Fibroblast of mammary gland (primary cell): ENCODE measurements around the gene MLLT1.

Experiments used
- DNase-seq: peaks from one replicate; pipeline ENCODE4 v3.0.0-alpha.2; 2010; ENCODE audit warnings: low read depth
- H3K4me3 ChIP-seq: 2 replicates; pipeline ENCODE4 v1.5.1; 2011; ENCODE audit warnings: low read depth, mild to moderate bottlenecking, low read length, moderate library complexity; ENCODE audit not compliant: control insufficient read depth
- TF ChIP-seq, protein P1 (sequence below): conservative IDR thresholded peaks from 2 replicates; pipeline ENCODE4 v1.5.1; 2011; ENCODE audit warnings: low read depth, low read length, inconsistent platforms; ENCODE audit not compliant: control insufficient read depth, insufficient read depth

MLLT1 gene

DNA sequence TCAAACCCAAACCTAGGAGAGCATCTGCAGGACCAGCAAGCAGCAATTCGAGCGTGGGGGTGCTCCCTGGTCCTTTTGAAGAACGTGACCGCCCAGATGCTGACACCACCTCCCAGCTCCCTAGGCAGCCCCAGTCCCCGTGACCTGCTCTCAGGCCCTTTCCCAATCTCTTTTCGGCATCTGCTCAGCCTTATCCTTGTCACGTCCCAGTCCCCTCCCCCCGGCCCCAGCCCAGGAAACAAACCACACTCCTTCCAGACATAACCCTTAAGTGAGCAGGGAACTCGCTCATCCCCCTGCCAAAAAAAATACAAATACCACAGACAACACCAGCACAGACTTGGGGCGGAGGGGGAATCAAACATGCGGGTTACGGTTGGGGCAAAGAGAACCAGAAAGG, 3.3 kb downstream of the MLLT1 start:
- TF ChIP-seq, protein P1, sequence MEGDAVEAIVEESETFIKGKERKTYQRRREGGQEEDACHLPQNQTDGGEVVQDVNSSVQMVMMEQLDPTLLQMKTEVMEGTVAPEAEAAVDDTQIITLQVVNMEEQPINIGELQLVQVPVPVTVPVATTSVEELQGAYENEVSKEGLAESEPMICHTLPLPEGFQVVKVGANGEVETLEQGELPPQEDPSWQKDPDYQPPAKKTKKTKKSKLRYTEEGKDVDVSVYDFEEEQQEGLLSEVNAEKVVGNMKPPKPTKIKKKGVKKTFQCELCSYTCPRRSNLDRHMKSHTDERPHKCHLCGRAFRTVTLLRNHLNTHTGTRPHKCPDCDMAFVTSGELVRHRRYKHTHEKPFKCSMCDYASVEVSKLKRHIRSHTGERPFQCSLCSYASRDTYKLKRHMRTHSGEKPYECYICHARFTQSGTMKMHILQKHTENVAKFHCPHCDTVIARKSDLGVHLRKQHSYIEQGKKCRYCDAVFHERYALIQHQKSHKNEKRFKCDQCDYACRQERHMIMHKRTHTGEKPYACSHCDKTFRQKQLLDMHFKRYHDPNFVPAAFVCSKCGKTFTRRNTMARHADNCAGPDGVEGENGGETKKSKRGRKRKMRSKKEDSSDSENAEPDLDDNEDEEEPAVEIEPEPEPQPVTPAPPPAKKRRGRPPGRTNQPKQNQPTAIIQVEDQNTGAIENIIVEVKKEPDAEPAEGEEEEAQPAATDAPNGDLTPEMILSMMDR, result no peak
- no peak overlapping the region for H3K4me3 ChIP-seq
- peak; percentile 89 for DNase-seq

DNA sequence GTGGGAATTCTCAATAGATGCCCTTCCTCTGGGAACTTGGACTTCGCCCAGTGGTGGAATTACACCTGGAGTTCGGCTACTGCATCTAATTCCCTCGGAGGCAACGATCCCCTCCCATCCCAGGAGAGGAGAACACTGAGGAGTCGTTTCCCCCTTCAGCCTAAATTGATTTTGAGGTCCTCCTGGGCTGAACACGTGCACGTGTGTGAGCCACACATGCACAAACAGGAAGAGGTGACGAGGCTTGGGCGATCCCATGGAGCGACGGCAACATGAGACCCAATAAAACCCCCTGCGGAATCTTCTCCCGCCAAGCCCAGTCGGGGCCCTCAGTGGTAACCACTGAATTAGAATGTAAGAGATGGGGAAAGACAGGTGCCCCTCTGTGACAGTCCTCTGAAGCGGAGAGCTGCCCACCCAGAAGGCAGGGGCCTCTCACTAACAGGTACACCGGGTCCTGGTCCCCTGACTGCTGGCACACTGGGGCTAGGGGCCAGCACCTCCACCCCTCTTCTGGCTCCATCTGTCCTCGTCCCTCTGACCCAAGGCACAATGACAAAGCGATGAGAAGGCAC, 4.5 kb downstream of the MLLT1 start:
- DNase-seq, result no peak
- H3K4me3 ChIP-seq, result no peak overlapping the region
- TF ChIP-seq, protein P1, result no peak

DNA sequence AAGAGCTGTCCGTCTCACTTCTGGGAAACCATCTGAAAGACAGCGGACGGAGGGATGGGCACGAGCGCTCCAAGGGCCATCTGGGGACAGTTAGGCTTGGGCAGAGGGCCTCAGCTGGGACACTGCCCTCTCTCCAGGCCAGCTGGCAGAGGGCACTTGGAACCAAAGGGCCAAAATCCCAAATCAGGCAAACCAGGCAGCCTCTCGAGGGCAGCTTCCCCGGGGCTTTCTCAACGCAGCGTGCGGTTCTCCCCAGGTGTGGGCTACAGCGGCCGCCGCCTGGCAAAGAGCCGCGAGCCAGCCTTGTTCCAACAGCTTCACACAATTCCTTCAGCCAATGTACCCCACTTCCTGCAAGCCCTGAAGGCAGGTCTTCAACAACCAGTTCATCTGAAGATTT, 5.0 kb downstream of the MLLT1 start:
- TF ChIP-seq, protein P1, result no peak
- no peak overlapping the region for H3K4me3 ChIP-seq
- DNase-seq, result no peak

DNA sequence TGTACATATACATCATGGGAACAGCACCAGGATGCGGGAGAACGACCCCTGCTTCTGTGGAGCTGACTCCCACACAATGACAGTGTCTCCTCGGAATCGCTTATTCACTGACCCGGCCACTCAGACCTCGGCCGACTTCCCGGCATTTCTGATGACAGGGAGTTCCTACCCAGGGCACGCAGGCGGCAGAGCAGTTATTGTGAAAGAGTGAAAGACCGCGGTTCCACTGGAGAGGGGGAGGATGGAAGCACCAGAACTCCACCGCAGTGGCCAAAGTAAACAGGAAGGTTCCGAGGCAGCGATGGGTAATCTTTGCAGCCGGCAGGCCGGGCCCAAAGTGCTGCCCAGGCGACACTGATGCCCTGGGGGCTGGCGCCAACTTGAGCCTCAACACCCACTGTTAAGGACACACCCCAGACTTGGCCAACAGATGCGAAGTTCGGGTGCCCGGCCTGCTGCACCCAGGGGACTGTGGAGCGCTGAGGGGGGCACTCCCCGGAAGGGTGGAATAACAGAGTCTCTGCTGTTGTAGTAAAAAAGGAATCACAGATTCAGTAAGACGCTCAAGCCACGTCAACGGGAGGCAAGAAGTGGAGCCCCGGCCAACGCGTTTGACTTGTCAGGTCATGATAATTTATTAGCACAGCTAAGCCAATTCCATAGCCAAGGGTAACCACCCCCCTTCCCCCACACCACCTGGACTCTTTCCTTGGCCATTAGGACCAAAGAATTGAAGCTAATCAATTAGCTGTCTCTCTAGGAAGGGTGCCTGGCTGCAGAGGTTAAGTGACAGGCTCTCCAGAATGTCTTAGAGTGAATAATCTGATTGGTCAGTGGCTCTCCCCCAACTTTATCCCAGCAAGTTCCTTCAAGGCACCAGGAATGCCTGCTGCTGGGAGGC, 5.8 kb downstream of the MLLT1 start:
- DNase-seq, result peak; percentile 96
- H3K4me3 ChIP-seq, result peak overlapping the region; percentile 25
- TF ChIP-seq, protein P1, result no peak

DNA sequence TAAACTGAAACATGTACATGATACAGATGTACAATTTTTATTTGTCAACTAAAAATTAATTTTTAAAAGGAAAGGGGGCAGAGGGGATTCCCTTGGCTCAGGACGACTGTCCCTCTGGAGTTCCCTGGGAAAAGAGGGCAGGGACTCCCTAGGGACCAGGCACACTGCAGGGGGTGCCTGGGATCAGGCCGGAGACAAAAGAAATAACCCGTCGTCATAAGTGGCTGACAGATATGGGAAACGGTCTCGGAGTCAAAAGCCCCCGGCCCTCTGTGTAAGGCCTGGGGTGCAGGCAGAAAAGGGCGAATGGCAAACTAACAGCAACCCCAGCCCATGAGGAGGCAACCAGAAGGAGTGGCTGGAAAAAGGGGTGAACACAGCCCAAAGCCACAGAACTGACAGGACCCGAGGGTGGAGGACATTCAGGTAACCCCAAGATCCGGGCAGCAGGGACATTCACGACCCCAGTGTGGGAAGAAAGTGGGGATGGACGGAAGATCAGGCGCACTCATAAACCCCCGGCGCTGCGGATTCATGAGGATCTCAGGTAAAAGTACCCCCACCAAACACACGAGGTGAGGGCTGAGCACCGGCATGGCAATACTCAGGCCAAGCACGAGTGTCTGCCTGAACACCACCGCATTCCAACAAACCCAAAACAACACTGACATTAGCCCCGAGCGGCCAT, 6.7 kb downstream of the MLLT1 start:
- H3K4me3 ChIP-seq, result peak overlapping the region; percentile 25

DNA sequence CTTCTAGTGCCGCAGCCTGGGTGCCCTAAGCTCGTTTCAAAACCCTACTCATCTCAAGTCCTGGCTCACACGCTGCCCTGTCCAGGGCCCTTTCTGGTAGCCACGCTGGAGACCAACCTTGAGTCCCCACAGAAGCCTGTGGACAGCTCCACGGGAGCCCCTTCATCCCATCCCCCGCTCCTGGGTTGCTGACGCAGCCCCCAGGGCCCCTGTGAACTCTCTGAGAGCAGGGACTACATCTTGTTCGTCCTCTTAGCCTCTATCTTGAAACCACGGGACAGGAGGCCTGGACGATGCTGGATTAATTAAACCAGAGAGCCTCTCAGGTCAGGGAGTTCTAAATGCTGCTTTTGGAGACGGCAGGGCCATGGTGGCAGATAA, 7.4 kb downstream of the MLLT1 start:
- TF ChIP-seq, protein P1, result no peak
- H3K4me3 ChIP-seq, result no peak overlapping the region

More for the DNA sequence above, 6.7 kb downstream of the MLLT1 start:
- TF ChIP-seq, protein P1, result no peak
- DNase-seq, result no peak

More for the DNA sequence above, 7.4 kb downstream of the MLLT1 start:
- peak; percentile 17 for DNase-seq
